GM19395 (cell line): ENCODE results near the gene MLLT1.

Source experiments
- ATAC-seq: cut with Tn5 transposase; IDR thresholded peaks from one replicate; pipeline ENCODE4 v1.9.1; 2021; ENCODE audit warnings: mild to moderate bottlenecking, moderate library complexity; ENCODE audit not compliant: unreplicated experiment

Gene MLLT1

GRCh38 chr19:6236310-6237291 lies 43.2 kb downstream of the MLLT1 start:
- ATAC-seq, result no peak

- no peak for ATAC-seq
Measured at GRCh38 chr19:6235031-6235951, 44.5 kb downstream of the MLLT1 start.

- no peak for ATAC-seq
Measured at GRCh38 chr19:6234527-6234926, 45.2 kb downstream of the MLLT1 start.

- ATAC-seq, result no peak
Measured at GRCh38 chr19:6233827-6234511, 45.8 kb downstream of the MLLT1 start.

- ATAC-seq, result no peak
Measured at GRCh38 chr19:6233056-6233826, 46.5 kb downstream of the MLLT1 start.

GRCh38 chr19:6232601-6233055 lies 47.1 kb downstream of the MLLT1 start:
- ATAC-seq, result no peak

- no peak for ATAC-seq
Measured at GRCh38 chr19:6230991-6231448, 48.8 kb downstream of the MLLT1 start.

- ATAC-seq, result no peak
Measured at GRCh38 chr19:6229951-6230712, 49.6 kb downstream of the MLLT1 start.

- no peak for ATAC-seq
Measured at GRCh38 chr19:6229216-6229913, 50.4 kb downstream of the MLLT1 start.

GRCh38 chr19:6228551-6229215 lies 51.1 kb downstream of the MLLT1 start:
- no peak for ATAC-seq

GRCh38 chr19:6227936-6228325 lies 51.8 kb downstream of the MLLT1 start:
- ATAC-seq, result no peak

GRCh38 chr19:6227156-6227935 lies 52.4 kb downstream of the MLLT1 start:
- no peak for ATAC-seq

GRCh38 chr19:6226444-6227155 lies 53.2 kb downstream of the MLLT1 start:
- ATAC-seq, result no peak

GRCh38 chr19:6226012-6226411 lies 53.8 kb downstream of the MLLT1 start:
- no peak for ATAC-seq

- ATAC-seq, result no peak
Measured at GRCh38 chr19:6225232-6225865, 54.4 kb downstream of the MLLT1 start.

GRCh38 chr19:6224308-6224675 lies 55.5 kb downstream of the MLLT1 start:
- no peak for ATAC-seq
